Testis (tissue), 3 donors: ENCODE measurements around the gene CADPS2. TPM values are rescaled to one million over a fixed set of nuclear protein-coding genes. Genes with fewer than 3 reads are reported as not detected.

ENCODE experiments used
- DNase-seq: peaks from one replicate; pipeline ENCODE4 v3.0.0-alpha.2; 2019
- H3K27ac ChIP-seq, 2 donors: fragments of 200-600 bp; sonication (generic); one replicate each; pipeline ENCODE4 v1.5.1; 2019
- H3K27me3 ChIP-seq: fragments of 200-600 bp; sonication (generic); one replicate; pipeline ENCODE4 v1.5.1; 2019
- H3K36me3 ChIP-seq: fragments of 200-600 bp; sonication (generic); one replicate; pipeline ENCODE4 v1.5.1; 2017; ENCODE audit warnings: low read depth; ENCODE audit errors: missing control alignments
- H3K4me1 ChIP-seq: fragments of 200-600 bp; sonication (generic); one replicate; pipeline ENCODE4 v1.5.1; 2019
- H3K4me3 ChIP-seq, 2 donors: fragments of 200-600 bp; sonication (generic); one replicate each; pipeline ENCODE4 v1.5.1; 2017 to 2019
- H3K9me3 ChIP-seq: fragments of 200-600 bp; sonication (generic); one replicate; pipeline ENCODE4 v1.5.1; 2017
- POLR2A ChIP-seq: fragments of 450-650 bp; IDR thresholded peaks from one replicate; pipeline ENCODE4 v1.6.1; 2017; ENCODE audit warnings: antibody characterized with exemption, mild to moderate bottlenecking, moderate library complexity
- WGBS, 2 donors: methylation state at CpG; one replicate each; pipeline ENCODE4 v1.1.5; 2018; 5-methylcytosine and 5-hydroxymethylcytosine counted together
- intact Hi-C: fragments of 100-400 bp; cut with DNase I; formaldehyde crosslinking; loops from one replicate; pipeline ENCODE4 v1.15.1; 2023; ENCODE audit warnings: low total_unique reads
- polyA plus RNA-seq: library from polyadenylated mRNA; stranded (reverse); fragments of 350-450 nt; fragmentation: Illumina TruSeq; extraction: RNeasy Lipid Tissue Mini Kit (QIAGEN cat#74804); gene quantifications from one replicate; pipeline ENCODE4 v1.2.3, GENCODE V29; 2014; ENCODE audit warnings: low read depth, low replicate concordance; ENCODE audit not compliant: insufficient read depth
- total RNA-seq, 2 donors: library from RNA; depleted of rRNA; stranded (reverse); fragments of >200 nt; gene quantifications; one replicate each; pipeline ENCODE4 v1.2.3, GENCODE V29; 2016
- TF ChIP-seq, protein P1 (sequence below), 3 experiments: fragments of 450-650 bp in 2 of 3; fragments of 200-600 bp in 1 of 3; sonication (generic) in 1 of 3; IDR thresholded peaks; one replicate each; pipeline ENCODE4 v1.5.1; 2016 to 2019; ENCODE audit warnings: antibody characterized with exemption in 3 of 3, mild to moderate bottlenecking in 2 of 3, moderate library complexity in 1 of 3

Gene CADPS2
- total and polyA plus RNA-seq, 3 donors from 2014 or later, result 6.0 to 9.9 (median 9.3) TPM

DNA sequence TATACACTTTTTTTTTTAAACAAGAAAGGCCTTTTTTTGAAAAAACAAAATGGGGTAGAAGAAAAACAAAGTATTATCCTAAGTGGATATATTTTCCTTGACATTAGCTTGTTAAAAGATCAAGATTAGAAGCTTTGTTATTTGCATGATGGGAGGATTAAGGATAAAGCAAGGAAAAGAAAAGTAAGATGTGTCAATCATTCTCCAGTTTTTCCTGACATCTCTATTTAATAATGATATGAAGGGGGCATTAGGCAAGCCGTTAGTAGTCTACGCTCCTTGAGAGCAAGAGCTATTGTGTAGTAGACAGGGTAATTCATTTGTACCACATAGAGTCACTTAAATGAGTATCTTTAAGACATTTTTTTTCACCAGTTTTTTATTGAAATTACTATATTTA is 324.9 kb downstream of the CADPS2 start:
- Histone ChIP-seq H3K4me1 (no peaks in the 10 kb centered on the region), H3K27me3 (no peaks in the 10 kb centered on the region), H3K27ac (no peak overlapping the region), H3K4me3 (no peak overlapping the region), H3K9me3 (no peaks in the 10 kb centered on the region), H3K36me3 (no peaks in the 10 kb centered on the region)
- DNase-seq, result no peak
- 94 to 99% methylated on average over 2 of the region's 2 CpGs for WGBS, 2 donors
- intact Hi-C loops, result no loop called here
- TF ChIP-seq, protein P1, sequence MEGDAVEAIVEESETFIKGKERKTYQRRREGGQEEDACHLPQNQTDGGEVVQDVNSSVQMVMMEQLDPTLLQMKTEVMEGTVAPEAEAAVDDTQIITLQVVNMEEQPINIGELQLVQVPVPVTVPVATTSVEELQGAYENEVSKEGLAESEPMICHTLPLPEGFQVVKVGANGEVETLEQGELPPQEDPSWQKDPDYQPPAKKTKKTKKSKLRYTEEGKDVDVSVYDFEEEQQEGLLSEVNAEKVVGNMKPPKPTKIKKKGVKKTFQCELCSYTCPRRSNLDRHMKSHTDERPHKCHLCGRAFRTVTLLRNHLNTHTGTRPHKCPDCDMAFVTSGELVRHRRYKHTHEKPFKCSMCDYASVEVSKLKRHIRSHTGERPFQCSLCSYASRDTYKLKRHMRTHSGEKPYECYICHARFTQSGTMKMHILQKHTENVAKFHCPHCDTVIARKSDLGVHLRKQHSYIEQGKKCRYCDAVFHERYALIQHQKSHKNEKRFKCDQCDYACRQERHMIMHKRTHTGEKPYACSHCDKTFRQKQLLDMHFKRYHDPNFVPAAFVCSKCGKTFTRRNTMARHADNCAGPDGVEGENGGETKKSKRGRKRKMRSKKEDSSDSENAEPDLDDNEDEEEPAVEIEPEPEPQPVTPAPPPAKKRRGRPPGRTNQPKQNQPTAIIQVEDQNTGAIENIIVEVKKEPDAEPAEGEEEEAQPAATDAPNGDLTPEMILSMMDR (IDR thresholded peaks at IDR 0.05), result no peak
- TF ChIP-seq POLR2A, result no peak

DNA sequence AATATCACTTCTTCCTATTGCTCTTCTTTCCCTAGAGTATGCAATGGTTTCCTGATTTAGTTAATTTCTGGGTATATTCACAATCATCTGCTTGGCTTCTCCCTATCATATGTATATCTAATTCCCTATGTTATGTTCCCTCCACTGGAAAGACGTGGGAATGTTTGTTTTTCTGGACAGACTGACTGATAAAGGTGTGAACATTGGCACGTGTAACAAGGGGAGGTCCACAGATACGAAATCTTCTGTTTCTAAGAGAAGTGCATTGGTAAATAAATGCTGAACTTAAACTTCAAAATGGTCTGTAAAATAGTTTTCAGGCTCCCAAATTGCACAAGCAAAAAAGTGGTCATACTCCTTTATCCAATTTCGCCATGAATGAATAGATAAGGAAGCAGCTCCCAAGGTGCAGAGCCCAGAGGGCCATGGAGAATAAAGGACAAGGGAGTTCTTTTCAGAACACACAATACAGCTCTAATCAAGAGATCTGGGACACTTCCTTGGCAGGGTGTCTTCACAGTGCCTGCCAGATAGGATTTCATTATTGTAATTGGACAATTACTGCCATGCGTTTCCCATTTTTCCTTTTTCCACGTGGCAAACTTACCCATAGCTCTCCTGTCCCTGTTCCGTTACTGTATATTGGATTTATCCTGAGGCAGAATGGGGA is 329.3 kb downstream of the CADPS2 start:
- no peak overlapping the region for H3K27ac ChIP-seq
- intact Hi-C loops, result no loop called here
- H3K4me3 ChIP-seq, result no peak overlapping the region
- H3K27me3 ChIP-seq, result no peaks in the 10 kb centered on the region
- no peaks in the 10 kb centered on the region for H3K9me3 ChIP-seq
- no peaks in the 10 kb centered on the region for H3K4me1 ChIP-seq
- 73 to 78% methylated on average over 7 of the region's 7 CpGs for WGBS, 2 donors
- no peaks in the 10 kb centered on the region for H3K36me3 ChIP-seq
- DNase-seq, result no peak
- TF ChIP-seq, protein P1 (IDR thresholded peaks at IDR 0.05), result no peak
- no peak for TF ChIP-seq POLR2A

DNA sequence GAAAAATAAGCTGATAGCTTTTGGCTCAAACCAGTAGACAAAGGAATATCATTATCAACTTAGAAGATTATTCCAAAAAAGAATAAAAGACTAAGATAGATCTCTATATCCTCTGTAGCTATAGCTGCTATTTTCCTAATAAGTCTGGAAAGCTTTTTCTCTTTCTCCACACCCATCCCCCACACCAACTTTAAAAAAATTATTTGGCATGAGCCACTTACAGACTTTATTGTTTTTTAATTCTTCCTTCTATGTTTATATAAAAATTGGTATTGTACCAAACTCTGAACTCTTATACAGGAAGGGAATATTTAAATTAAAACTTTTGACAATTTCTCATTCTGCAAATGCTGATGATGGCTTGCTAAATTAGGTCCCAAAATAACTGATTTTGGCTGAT is 330.0 kb downstream of the CADPS2 start:
- intact Hi-C loops, result no loop called here
- H3K4me1 ChIP-seq, result no peaks in the 10 kb centered on the region

DNA sequence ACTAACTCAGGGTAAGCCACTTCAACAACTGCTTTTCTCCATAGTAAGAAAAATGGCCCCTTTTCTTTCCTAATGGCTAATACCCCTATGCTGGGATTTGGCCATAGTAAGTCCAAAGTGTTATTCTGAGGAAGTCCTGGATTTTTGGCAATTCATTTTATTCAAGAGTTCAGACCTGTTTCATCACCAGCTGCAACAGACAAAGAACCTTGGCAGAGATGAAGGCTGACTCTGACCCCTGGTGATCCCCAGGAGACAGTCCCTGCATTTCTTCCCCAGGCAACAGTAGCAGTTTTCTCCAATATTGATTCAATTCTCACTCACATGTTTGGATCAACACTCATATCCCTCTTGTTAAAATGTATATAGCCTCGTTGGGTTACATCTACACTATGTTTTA is 332.5 kb downstream of the CADPS2 start:
- no peaks in the 10 kb centered on the region for H3K4me1 ChIP-seq
- no peaks in the 10 kb centered on the region for H3K9me3 ChIP-seq
- H3K36me3 ChIP-seq, result no peaks in the 10 kb centered on the region
- H3K27ac ChIP-seq, result no peak overlapping the region
- intact Hi-C loops, result no loop called here
- TF ChIP-seq POLR2A, result no peak
- TF ChIP-seq, protein P1 (IDR thresholded peaks at IDR 0.05), result no peak
- H3K27me3 ChIP-seq, result no peaks in the 10 kb centered on the region
- 70 to 83% methylated on average over 1 of the region's 1 CpG for WGBS, 2 donors
- no peak overlapping the region for H3K4me3 ChIP-seq
- no peak for DNase-seq

More for the DNA sequence above, 330.0 kb downstream of the CADPS2 start:
- Histone ChIP-seq H3K27ac (no peak overlapping the region), H3K4me3 (no peak overlapping the region), H3K27me3 (no peaks in the 10 kb centered on the region), H3K36me3 (no peaks in the 10 kb centered on the region), H3K9me3 (no peaks in the 10 kb centered on the region)
- TF ChIP-seq, protein P1 (IDR thresholded peaks at IDR 0.05), result no peak
- no peak for TF ChIP-seq POLR2A
- no peak for DNase-seq

DNA sequence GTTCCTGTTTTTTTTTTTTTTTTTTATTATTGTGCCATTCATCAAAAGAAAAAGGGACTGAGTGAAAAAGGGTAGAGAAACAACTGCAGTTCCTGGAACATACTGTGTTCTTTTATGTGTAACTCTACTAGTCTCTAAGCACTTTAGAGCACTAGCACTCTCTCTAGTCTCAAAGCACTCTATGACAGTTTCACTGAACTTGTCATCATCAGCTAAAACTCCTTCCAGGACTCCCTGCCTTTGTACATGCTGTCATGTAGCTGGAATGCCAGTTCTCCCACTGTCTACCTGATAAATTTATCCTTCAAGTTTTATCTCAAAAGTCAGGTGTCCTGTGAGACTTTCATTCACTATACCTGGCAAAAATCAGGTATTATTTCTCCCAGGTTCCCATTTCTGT is 333.5 kb downstream of the CADPS2 start:
- Histone ChIP-seq H3K27ac (no peak overlapping the region), H3K27me3 (no peaks in the 10 kb centered on the region), H3K4me1 (no peaks in the 10 kb centered on the region), H3K9me3 (no peaks in the 10 kb centered on the region), H3K36me3 (no peaks in the 10 kb centered on the region), H3K4me3 (no peak overlapping the region)
- no peak for TF ChIP-seq POLR2A
- TF ChIP-seq, protein P1 (IDR thresholded peaks at IDR 0.05), result no peak
- DNase-seq, result no peak
- intact Hi-C loops, result no loop called here
